ENCODE data around the gene APBA2.

DNA sequence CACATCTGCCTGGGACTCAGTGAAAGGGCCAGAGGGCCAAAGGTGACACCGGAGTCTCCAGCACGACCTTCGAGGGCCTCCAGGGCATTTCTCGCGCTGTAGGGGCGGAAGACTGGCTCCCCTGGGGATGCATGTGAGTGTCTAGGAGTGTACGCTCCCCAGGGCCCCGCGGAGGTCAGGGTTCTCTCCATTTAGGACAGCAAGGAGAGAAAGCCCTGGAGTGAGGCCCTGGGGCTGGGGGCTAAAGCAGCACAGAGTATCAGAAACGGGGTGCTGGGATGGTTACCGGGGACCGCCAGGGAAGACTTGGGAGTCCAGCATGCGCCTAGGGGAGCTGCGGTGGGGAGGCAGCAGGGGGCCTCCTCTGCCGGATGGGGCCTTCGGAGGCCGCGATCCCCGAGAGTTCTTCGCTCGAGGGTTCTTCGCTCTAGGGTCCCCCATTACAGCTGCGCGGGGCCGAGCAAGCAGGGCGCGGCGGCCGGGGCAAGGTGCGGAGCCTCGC lies 595 bp upstream of the APBA2 start:
- TF ChIP-seq, protein P1, sequence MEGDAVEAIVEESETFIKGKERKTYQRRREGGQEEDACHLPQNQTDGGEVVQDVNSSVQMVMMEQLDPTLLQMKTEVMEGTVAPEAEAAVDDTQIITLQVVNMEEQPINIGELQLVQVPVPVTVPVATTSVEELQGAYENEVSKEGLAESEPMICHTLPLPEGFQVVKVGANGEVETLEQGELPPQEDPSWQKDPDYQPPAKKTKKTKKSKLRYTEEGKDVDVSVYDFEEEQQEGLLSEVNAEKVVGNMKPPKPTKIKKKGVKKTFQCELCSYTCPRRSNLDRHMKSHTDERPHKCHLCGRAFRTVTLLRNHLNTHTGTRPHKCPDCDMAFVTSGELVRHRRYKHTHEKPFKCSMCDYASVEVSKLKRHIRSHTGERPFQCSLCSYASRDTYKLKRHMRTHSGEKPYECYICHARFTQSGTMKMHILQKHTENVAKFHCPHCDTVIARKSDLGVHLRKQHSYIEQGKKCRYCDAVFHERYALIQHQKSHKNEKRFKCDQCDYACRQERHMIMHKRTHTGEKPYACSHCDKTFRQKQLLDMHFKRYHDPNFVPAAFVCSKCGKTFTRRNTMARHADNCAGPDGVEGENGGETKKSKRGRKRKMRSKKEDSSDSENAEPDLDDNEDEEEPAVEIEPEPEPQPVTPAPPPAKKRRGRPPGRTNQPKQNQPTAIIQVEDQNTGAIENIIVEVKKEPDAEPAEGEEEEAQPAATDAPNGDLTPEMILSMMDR (IDR thresholded peaks at IDR 0.05), result no peak
- no peak for TF ChIP-seq POLR2A (IDR thresholded peaks at IDR 0.05)

Data from heart left ventricle (tissue), 13 donors.